RWPE2 (cell line): ENCODE data around the gene SOCS2.

ENCODE experiments used
- ATAC-seq: fragments of 200-7000 bp; cut with Tn5 transposase; 3 replicates; pipeline ENCODE4 v1.9.1; 2021; ENCODE audit warnings: low read depth
- DNase-seq: peaks from one replicate; pipeline ENCODE4 v3.0.0-alpha.2; 2020; ENCODE audit warnings: low spot score
- H3K27ac ChIP-seq: fragments of 450-650 bp; 2 replicates; pipeline ENCODE4 v1.5.1; 2017; ENCODE audit warnings: mild to moderate bottlenecking; ENCODE audit not compliant: poor library complexity, severe bottlenecking
- H3K27me3 ChIP-seq: fragments of 250-450 bp; sonication (Bioruptor Pico); 2 replicates; pipeline ENCODE4 v1.5.1; 2021; ENCODE audit warnings: mild to moderate bottlenecking, moderate library complexity; ENCODE audit not compliant: insufficient read depth, poor library complexity, severe bottlenecking
- H3K36me3 ChIP-seq: fragments of 250-450 bp; sonication (Bioruptor Pico); 2 replicates; pipeline ENCODE4 v1.5.1; 2020; ENCODE audit warnings: low read depth, mild to moderate bottlenecking, moderate library complexity
- H3K4me1 ChIP-seq: fragments of 250-450 bp; sonication (Bioruptor Pico); 2 replicates; pipeline ENCODE4 v1.5.1; 2021; ENCODE audit warnings: mild to moderate bottlenecking, moderate library complexity; ENCODE audit not compliant: insufficient read depth, poor library complexity, severe bottlenecking
- H3K4me3 ChIP-seq: fragments of 250-450 bp; sonication (Bioruptor Pico); 2 replicates; pipeline ENCODE4 v1.5.1; 2021; ENCODE audit warnings: mild to moderate bottlenecking, moderate library complexity; ENCODE audit not compliant: severe bottlenecking
- H3K9me3 ChIP-seq: fragments of 250-450 bp; sonication (Bioruptor Pico); 2 replicates; pipeline ENCODE4 v1.5.1; 2021; ENCODE audit warnings: mild to moderate bottlenecking, moderate library complexity; ENCODE audit not compliant: severe bottlenecking
- CTCF ChIP-seq: fragments of 450-650 bp; IDR thresholded peaks from one replicate; pipeline ENCODE4 v1.5.1; 2017; ENCODE audit warnings: mild to moderate bottlenecking, moderate library complexity; ENCODE audit not compliant: poor library complexity, severe bottlenecking

SOCS2 gene

GRCh38 chr12:93608313-93608712 is 35.8 kb downstream of the SOCS2 start:
- H3K4me1 ChIP-seq, result no peaks in the 10 kb centered on the region
- ATAC-seq (no peak), DNase-seq (no peak)
- H3K4me3 ChIP-seq, result no peak overlapping the region
- H3K9me3 ChIP-seq, result no peaks in the 10 kb centered on the region
- H3K27ac ChIP-seq, result no peak overlapping the region
- TF ChIP-seq CTCF, result no peak
- no peaks in the 10 kb centered on the region for H3K27me3 ChIP-seq
- no peaks in the 10 kb centered on the region for H3K36me3 ChIP-seq

- no peak overlapping the region for H3K4me3 ChIP-seq
- ATAC-seq (no peak), DNase-seq (no peak)
- TF ChIP-seq CTCF, result no peak
- H3K36me3 ChIP-seq, result no peaks in the 10 kb centered on the region
- H3K27ac ChIP-seq, result no peak overlapping the region
- no peaks in the 10 kb centered on the region for H3K27me3 ChIP-seq
- no peaks in the 10 kb centered on the region for H3K9me3 ChIP-seq
- no peaks in the 10 kb centered on the region for H3K4me1 ChIP-seq
These were observed 37.1 kb downstream of the SOCS2 start for GRCh38 chr12:93609281-93610192.

- no peak overlapping the region for H3K4me3 ChIP-seq
- H3K36me3 ChIP-seq, result no peaks in the 10 kb centered on the region
- H3K27ac ChIP-seq, result no peak overlapping the region
- no peaks in the 10 kb centered on the region for H3K27me3 ChIP-seq
- DNase-seq (no peak), ATAC-seq (no peak)
- H3K4me1 ChIP-seq, result peaks cover 3% of the 10 kb centered on the region
- TF ChIP-seq CTCF, result no peak
- H3K9me3 ChIP-seq, result no peaks in the 10 kb centered on the region
These were observed 40.3 kb downstream of the SOCS2 start for GRCh38 chr12:93612776-93613175.

- no peaks in the 10 kb centered on the region for H3K9me3 ChIP-seq
- no peak overlapping the region for H3K4me3 ChIP-seq
- ATAC-seq (no peak), DNase-seq (no peak)
- no peaks in the 10 kb centered on the region for H3K27me3 ChIP-seq
- peaks cover 3% of the 10 kb centered on the region for H3K4me1 ChIP-seq
- H3K36me3 ChIP-seq, result no peaks in the 10 kb centered on the region
- TF ChIP-seq CTCF, result no peak
- no peak overlapping the region for H3K27ac ChIP-seq
These were observed 42.6 kb downstream of the SOCS2 start for GRCh38 chr12:93614917-93615596.
